ENCODE measurements around the gene CTPS1. TPM values are rescaled to one million over a fixed set of nuclear protein-coding genes. Genes with fewer than 3 reads are reported as not detected.

Gene CTPS1
- total RNA-seq, 1 experiment from 2014 or later: 43.8 TPM

Other genes starting within 250 kb of the CTPS1 start
- gene KCNQ4, start 195.9 kb upstream of the CTPS1 start, total RNA-seq (2014; rRNA removed; shearing (Covaris generic)): not detected in 2 replicates
- gene CITED4, start 117.3 kb upstream of the CTPS1 start, total RNA-seq (2014; rRNA removed; shearing (Covaris generic)): 4.1 and 5.3 TPM in 2 replicates
- 0.02 and 0.17 TPM in 2 replicates for gene SLFNL1, start 42.0 kb downstream of the CTPS1 start, total RNA-seq (2014; rRNA removed; shearing (Covaris generic))

Measured in A172 (cell line).